Heart right ventricle (tissue), 16 donors: Measurements from ENCODE around the gene XPR1. TPM values are rescaled to one million over a fixed set of nuclear protein-coding genes. Genes with fewer than 3 reads are reported as not detected.

Experiments used
- ATAC-seq, 8 donors: fragments of 200-7000 bp; cut with Tn5 transposase; one replicate each; pipeline ENCODE4 v1.9.1; 2020; ENCODE audit warnings: mild to moderate bottlenecking in 8 of 8, moderate library complexity in 8 of 8, moderate number of reproducible peaks in 1 of 8
- DNase-seq, 2 donors: peaks; one replicate each; pipeline ENCODE4 v3.0.0-alpha.2; 2020
- H3K27ac ChIP-seq, 10 donors: fragments of 200-600 bp; sonication (generic) in 2 of 10; one replicate each; pipeline versions ENCODE4 v1.5.0 to v1.8.0; 2020 to 2022; ENCODE audit warnings: mild to moderate bottlenecking in 3 of 10
- H3K27me3 ChIP-seq, 7 donors: fragments of 200-600 bp; one replicate each; pipeline ENCODE4 v1.8.0; 2021 to 2022; ENCODE audit warnings: mild to moderate bottlenecking in 2 of 7
- H3K36me3 ChIP-seq, 9 donors: fragments of 200-600 bp; sonication (generic) in 1 of 9; one replicate each; pipeline versions ENCODE4 v1.5.0 to v1.8.0; 2020 to 2022; ENCODE audit warnings: mild to moderate bottlenecking in 2 of 9
- H3K4me1 ChIP-seq, 9 donors: fragments of 200-600 bp; sonication (generic) in 1 of 9; one replicate each; pipeline versions ENCODE4 v1.5.0 to v1.8.0; 2020 to 2022; ENCODE audit warnings: mild to moderate bottlenecking in 4 of 9
- H3K4me3 ChIP-seq, 10 donors: fragments of 200-600 bp; sonication (generic) in 2 of 10; one replicate each; pipeline versions ENCODE4 v1.5.0 to v1.8.0; 2020 to 2022; ENCODE audit warnings: mild to moderate bottlenecking in 7 of 10, moderate library complexity in 2 of 10
- H3K9me3 ChIP-seq, 11 donors: fragments of 200-600 bp in 10 of 11; sonication (generic) in 2 of 11; one replicate each; pipeline versions ENCODE4 v1.5.0 to v1.8.0; 2013 to 2022; ENCODE audit warnings: mild to moderate bottlenecking in 2 of 11, control low read depth in 1 of 11, moderate library complexity in 1 of 11
- WGBS, 2 donors: extraction: QIAGEN DNeasy Blood & Tissue Kit; methylation state at CpG; one replicate each; pipeline ENCODE4 v1.1.7; 2013; ENCODE audit warnings: inconsistent platforms in 1 of 2; 5-methylcytosine and 5-hydroxymethylcytosine counted together
- intact Hi-C, 10 donors: fragments of 100-400 bp; cut with DNase I; formaldehyde crosslinking; loops; one replicate each; pipeline versions ENCODE4 v1.11.1 to v1.14.2; 2022
- polyA plus RNA-seq, 2 donors: library from polyadenylated mRNA; stranded (reverse); fragments of 200-250 nt; gene quantifications; one replicate each; pipeline ENCODE4 v1.2.3, GENCODE V29; 2013
- total RNA-seq, 10 donors: library from RNA; stranded (reverse); fragmentation: NEBNext Ultra II Directional in 3 of 10; extraction: Animal tissue kit (Norgen Biotek cat#: 25700) in 3 of 10; gene quantifications; one replicate each; pipeline versions ENCODE4 v1.2.1 to v1.2.4, GENCODE V29; 2021 to 2023
- TF ChIP-seq, protein P1 (sequence below), 9 donors: fragments of 200-600 bp; sonication (generic) in 2 of 9; IDR thresholded peaks; one replicate each; pipeline versions ENCODE4 v1.5.0 to v1.8.0; 2021 to 2022; ENCODE audit warnings: antibody characterized with exemption in 9 of 9, mild to moderate bottlenecking in 5 of 9, moderate library complexity in 1 of 9
- donor health status: Arrhythmogenic right ventricular cardiomyopathy.
- donor health status: ischemic (EF 13 %, LVEDD 7.1; RV severe dilation, severe dysfunction).
- donor health status: healthy with polysubstance abuse.
- donor health status: DM: no; HTN: yes; CAD: no.
- donor health status: DM: no; HTN: no; CAD: no.
- donor health status: ischemic (EF 25% LVEDD 6.9; RV normal size, moderate dysfunction).
- donor health status: ischemic (EF 25% LVEDD 5.7; RV mildly dilated, moderate dysfunction).
- donor health status: healthy.
- donor health status: DM: yes; HTN: yes; CAD: no.
- donor health status: Ischemic cardiomyopathy.
- donor health status: ischemic (EF 35%, LVEDD 5.7; RV mildly dilated, moderate dysfunction).
- donor health status: nonischemic (EF 11% LVEDD 7.7; RV severe dilation, severe dysfunction).
- donor health status: DM: yes; HTN: yes; CAD: no.
- donor health status: PGD.
- donor health status: ischemic (EF 29% LVEDD 5.4; RV normal size, mild dysfunction).
- donor health status: nonischemic (EF 23%, LVEDD 6.1; RV moderate dilation, normal function).

The XPR1 gene
- total and polyA plus RNA-seq, 12 donors: 18.3 to 142 (median 70.0) TPM

- TF ChIP-seq, protein P1, sequence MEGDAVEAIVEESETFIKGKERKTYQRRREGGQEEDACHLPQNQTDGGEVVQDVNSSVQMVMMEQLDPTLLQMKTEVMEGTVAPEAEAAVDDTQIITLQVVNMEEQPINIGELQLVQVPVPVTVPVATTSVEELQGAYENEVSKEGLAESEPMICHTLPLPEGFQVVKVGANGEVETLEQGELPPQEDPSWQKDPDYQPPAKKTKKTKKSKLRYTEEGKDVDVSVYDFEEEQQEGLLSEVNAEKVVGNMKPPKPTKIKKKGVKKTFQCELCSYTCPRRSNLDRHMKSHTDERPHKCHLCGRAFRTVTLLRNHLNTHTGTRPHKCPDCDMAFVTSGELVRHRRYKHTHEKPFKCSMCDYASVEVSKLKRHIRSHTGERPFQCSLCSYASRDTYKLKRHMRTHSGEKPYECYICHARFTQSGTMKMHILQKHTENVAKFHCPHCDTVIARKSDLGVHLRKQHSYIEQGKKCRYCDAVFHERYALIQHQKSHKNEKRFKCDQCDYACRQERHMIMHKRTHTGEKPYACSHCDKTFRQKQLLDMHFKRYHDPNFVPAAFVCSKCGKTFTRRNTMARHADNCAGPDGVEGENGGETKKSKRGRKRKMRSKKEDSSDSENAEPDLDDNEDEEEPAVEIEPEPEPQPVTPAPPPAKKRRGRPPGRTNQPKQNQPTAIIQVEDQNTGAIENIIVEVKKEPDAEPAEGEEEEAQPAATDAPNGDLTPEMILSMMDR (IDR thresholded peaks at IDR 0.05): no peak
- Histone ChIP-seq H3K9me3 (no peaks in the 10 kb centered on the region), H3K36me3 (peaks cover 0 to 44% (median 0%) of the 10 kb centered on the region in 9 donors), H3K27ac (peak overlapping the region in 1 of 10 donors; percentile 11), H3K4me1 (peaks cover 0 to 21% (median 6%) of the 10 kb centered on the region in 9 donors), H3K27me3 (no peaks in the 10 kb centered on the region), H3K4me3 (no peak overlapping the region)
- DNase-seq (no peak), ATAC-seq (no peak)
- intact Hi-C loops: no loop called here
Measured at GRCh38 chr1:180848191-180848590, 216.4 kb downstream of the XPR1 start.

DNA sequence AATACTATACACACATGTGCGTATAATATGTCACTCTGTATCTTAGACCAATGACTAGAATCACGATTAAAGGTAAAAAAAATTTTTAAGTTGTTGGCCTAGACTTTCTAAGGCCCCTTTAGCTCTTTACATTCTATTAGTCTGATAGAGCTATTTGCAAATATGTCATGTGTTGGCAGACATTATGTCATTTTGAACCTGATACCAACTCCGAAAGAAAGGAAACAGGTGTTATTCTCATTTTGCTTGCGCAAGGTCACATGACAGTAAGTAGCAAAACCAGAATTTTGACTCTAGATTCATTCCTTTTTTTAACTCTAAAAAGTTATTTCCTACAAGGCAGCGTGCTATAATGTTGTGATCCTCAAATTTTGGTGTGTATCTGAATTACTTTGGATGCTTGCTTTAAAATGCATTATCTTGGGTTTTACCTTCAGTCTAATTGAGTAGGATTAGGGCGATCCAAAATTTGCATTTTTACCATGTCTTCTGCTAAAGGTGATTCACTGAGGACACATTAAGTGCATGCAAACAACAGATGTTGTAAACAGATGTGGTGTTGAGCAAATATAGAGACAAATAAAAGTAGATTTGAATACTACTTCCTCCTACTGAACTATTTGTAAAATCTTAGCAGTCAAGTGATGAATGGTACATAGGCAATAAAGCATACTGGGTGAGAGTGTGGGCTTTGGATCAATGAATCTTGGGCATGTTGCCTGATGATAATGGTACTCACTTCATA is 217.4 kb downstream of the XPR1 start:
- H3K27me3 ChIP-seq: no peaks in the 10 kb centered on the region
- ATAC-seq: no peak
- H3K4me1 ChIP-seq: peaks cover 0 to 26% (median 14%) of the 10 kb centered on the region in 9 donors
- DNase-seq: no peak
- 68 to 74% methylated on average over 6 of the region's 6 CpGs for WGBS, 2 donors
- TF ChIP-seq, protein P1 (IDR thresholded peaks at IDR 0.05): no peak
- H3K9me3 ChIP-seq: no peaks in the 10 kb centered on the region
- H3K4me3 ChIP-seq: no peak overlapping the region
- H3K27ac ChIP-seq: peak overlapping the region in 1 of 10 donors; percentile 11
- intact Hi-C loops: no loop called here
- H3K36me3 ChIP-seq: peaks cover 0 to 44% (median 0%) of the 10 kb centered on the region in 9 donors

DNA sequence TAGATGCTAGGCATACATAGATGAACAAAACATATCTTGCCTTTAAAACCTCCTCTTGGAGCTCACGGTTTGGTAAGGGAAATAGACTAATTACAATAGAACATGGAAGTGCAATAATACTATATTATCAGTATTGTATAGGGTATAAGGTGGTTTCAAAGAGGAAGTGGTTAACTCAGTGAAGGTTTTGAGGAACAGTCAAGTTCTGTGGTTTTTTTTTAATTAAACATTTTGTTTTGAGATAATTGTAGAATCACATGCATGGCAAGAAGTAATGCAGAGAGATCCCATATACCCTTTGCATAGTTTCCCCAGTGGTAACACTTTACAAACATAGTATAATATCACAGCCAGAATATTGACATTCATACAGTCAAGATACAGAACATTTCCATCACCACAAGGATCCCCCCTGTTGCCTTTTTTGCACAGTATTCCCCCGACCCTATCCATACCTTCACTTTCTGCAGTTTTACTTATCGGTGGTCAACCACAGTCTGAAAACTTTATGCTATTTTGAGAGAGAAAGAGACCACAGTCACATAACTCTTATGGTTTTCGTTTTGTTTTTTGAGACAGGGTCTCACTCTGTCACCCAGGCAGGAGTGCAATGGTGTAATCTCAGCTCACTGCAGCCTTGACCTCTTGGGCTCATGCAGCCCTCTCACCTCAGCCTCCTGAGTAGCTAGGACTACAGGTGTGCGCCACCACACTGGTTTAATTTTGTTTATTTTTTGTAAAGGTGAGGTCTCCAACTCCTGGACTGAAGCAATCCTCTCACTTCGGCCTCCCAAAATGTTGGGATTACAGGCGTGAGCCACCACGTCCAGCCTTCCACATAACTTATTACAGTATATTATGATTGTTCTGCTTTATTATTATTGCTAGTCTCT is 220.4 kb downstream of the XPR1 start:
- TF ChIP-seq, protein P1 (IDR thresholded peaks at IDR 0.05): no peak
- peaks cover 0 to 49% (median 5%) of the 10 kb centered on the region in 9 donors for H3K36me3 ChIP-seq
- H3K4me1 ChIP-seq: peaks cover 0 to 43% (median 24%) of the 10 kb centered on the region in 9 donors
- WGBS, 2 donors: 89 to 93% methylated on average over 8 of the region's 8 CpGs
- no peaks in the 10 kb centered on the region for H3K9me3 ChIP-seq
- ATAC-seq: no peak
- intact Hi-C loops: loop anchor here in 3 of 10 donors (10.0 kb wide), 1 partner anchor 217 kb away; the partner anchor contains the start of gene XPR1 (in 3 of the 3)
- no peak overlapping the region for H3K4me3 ChIP-seq
- DNase-seq: no peak
- H3K27me3 ChIP-seq: no peaks in the 10 kb centered on the region
- H3K27ac ChIP-seq: no peak overlapping the region

GRCh38 chr1:180854001-180854400 is 222.2 kb downstream of the XPR1 start:
- DNase-seq (no peak), ATAC-seq (peak in 2 of 8 donors; percentile 26 to 27)
- H3K4me3 ChIP-seq: peak overlapping the region in 2 of 10 donors; percentile 1 to 4
- TF ChIP-seq, protein P1 (IDR thresholded peaks at IDR 0.05): no peak
- peaks cover 0 to 40% (median 24%) of the 10 kb centered on the region in 9 donors for H3K4me1 ChIP-seq
- H3K36me3 ChIP-seq: peaks cover 0 to 49% (median 5%) of the 10 kb centered on the region in 9 donors
- intact Hi-C loops: loop anchor here in 4 of 10 donors (2.0 to 10.0 kb wide), 2 partner anchors 219 to 323 kb away; partner anchors contain the start of gene XPR1 (in 3 of the 4)
- H3K27ac ChIP-seq: peak overlapping the region in 7 of 10 donors; percentile 3 to 56 (median 23)
- no peaks in the 10 kb centered on the region for H3K9me3 ChIP-seq
- no peaks in the 10 kb centered on the region for H3K27me3 ChIP-seq
- WGBS, 2 donors: 39 to 51% methylated on average over 2 of the region's 2 CpGs
